Fibroblast of skin of back (primary cell): Measurements from ENCODE around the gene RIPK3.
"Not testable (repeated sequence)": the region's sequence is repeated elsewhere in the genome, so short reads cannot be mapped to it uniquely, and the experiment has no call there.

Experiments
- DNase-seq: peaks from one replicate; pipeline ENCODE4 v3.0.0-alpha.2; 2013

The RIPK3 gene

GRCh38 chr14:24369463-24369862 is 29.7 kb upstream of the RIPK3 start:
- DNase-seq, result no peak

- DNase-seq, result peak; percentile 83
Observed at GRCh38 chr14:24368562-24369252, 28.9 kb upstream of the RIPK3 start.

DNA sequence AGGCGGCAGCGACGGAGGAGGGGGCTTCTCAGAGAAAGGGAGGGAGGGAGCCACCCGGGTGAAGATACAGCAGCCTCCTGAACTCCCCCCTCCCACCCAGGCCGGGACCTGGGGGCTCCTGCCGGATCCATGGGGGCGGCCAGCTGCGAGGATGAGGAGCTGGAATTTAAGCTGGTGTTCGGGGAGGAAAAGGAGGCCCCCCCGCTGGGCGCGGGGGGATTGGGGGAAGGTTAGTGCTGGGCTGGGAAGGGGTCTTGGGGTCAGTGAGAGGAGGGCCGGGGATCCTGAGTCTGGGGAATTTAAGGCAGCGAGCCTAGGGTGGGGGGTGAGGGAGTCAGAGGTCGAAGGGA is 28.4 kb upstream of the RIPK3 start:
- no peak for DNase-seq

DNA sequence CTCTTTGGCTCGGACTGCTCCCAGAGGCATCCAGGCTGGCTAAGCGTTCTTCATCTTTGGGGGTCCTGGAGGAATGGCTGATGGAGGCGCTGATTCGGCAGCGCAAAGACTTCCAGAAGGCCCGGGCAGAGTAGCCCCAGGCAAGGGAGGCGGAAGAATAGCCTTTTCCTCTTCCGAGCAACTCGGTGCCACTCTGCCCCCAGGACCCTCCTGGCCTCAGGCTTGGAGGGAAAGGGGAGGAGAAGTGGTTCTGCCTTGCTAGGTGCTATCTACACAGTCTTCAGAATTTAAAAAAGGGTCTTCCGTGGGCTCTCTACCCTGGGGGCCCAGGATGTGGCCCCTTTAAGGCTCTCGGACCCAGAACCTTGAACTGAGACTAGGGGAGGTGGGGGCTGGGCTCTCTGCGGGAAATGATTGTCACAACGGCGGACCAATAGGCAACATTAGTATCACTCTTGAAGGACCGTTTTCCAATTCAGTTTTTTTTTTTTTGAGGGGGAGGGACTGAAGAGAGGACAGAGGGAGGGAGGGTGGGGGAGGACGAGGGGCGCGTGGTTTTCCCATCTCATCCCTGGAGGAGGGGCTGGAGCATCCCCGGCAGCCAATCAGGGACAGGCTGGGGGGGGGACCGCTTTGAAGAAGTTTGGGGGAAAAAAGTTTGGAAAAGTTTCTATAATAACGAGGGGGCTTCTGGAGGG is 27.9 kb upstream of the RIPK3 start, which contains the start of gene NFATC4:
Gene NFATC4, plus strand, starts transcription at position 671 of the 698 bp plus-strand sequence. CDS start 157 bp downstream, outside the sequence.
- peak; percentile 99 for DNase-seq

DNA sequence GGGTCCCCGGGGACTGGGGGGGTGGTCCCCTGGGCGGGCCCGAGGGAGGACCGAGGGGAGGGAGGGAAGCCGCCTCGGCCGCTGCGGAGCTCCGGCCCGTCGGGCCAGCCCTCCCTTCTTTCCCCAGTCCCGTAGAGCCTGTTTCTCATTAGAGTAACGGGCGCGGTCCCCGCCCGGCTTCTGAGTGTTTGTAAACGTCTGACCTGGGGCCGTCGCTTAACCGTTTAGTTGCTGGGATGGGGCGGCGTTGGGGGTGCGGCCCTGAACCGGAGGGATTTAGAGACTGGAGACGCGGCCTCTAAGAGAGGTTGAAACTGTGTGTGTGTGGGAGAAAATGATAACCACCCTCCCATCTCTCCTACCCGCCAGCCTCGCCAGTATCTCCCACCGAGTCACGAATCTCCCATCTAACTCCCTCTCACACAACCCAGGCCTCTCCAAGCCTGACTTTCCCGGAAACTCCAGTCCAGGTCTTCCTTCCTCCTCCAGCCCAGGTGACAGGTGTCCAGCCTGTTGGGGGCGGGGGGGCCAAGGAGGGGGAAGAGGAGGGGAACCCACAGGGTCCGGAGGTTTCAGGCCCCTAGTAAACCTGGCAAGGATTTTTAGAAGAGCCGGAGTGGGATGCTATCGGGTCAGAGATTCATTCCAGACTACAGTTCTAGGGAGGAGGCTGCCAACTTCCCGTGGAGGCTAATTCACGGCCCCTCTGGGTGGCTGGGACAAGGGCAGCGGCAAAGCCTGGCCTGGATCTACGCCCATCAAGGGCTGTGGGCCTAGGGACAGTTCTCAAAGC is 27.1 kb upstream of the RIPK3 start:
- DNase-seq, result peak; percentile 97

DNA sequence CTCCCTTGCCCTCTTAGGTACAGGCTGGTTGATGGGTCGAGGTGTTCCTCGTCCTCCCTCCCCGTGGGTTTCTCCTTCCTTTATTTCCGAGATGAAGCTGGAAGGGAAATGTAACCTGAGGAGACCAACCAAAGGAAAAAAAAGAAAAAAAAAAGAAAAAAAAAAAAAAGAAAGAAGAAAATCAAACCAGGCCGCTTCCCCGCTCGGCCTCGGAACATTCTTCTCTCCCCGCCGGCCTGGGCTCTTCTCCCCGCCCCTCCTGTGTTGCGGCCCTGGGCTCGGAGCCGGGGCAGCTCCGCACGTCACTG is 26.6 kb upstream of the RIPK3 start:
- no peak for DNase-seq

DNA sequence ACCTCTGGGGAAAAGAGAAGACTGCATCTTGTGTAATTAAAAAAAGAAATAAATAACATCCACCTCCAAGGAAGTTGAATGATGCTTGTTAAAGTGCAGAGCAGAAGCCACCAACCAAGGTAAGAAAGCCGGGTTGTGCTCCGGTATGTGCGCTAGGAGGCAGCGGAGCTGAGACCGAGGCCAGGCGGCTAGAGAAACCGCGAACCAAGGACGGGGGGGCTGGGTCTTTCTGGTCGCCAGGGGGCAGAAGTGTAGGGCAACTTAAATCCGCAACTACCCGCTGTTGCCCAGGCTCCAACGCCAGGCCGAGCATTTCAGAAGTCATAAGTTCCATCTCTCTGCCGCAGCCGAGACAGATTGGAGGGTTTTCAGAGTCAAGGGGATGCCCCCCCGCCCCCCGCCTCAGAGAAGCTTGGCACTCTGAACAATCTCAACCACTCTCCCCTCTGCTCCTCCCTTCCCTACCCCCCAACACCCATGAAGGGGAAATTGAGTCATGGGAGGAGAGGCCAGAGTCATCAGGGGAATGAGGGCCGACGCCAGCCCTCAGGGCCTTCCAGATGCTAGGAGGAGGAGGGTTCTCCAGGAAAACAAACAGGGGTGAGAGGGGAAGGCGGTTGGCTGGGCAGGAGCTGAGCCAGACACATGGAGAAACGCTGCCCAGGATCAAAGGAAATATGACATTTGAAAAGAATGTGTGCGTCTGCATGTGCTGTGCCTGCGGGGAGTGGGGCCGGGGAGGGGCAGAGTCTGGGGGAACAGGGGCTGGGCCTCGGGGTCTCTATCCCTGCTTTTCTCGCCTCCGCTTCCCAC is 26.0 kb upstream of the RIPK3 start:
- DNase-seq, result peak; percentile 92

DNA sequence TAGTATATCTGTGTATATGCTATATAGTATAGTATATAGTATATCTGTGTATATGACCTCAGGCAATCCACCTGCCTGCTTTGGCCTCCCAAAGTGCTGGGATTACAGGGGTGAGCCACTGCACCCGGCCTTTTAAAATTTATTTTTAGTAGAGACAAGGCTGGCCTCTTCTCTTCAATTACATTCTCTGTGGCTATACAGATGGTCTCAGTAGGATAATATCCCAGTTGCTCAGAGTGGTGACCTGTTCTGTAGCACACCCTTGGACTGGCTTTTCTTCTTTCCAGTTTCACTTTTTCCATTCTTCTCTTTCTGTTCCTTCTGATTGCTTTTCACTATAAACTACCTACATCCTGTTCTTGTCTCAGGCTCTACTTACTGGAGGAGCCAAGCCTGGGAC is 25.1 kb upstream of the RIPK3 start:
- no peak for DNase-seq

DNA sequence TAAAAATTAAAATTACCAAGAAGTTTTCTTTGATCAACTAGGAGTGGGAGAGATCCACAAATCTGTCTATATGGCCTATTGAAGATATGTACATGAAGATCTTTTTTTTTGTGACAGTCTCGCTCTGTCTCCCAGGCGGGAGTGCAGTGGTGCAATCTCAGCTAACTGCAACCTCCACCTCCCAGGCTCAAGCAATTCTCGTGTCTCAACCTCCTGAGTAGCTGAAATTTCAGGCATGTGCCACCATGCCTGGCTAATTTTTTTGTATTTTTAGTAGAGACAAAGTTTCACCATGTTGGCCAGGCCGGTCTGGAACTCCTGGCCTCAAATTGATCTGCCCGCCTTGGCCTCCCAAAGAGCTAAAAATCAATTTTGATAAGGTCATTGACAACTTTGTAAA is 23.6 kb upstream of the RIPK3 start:
- DNase-seq, result no peak

DNA sequence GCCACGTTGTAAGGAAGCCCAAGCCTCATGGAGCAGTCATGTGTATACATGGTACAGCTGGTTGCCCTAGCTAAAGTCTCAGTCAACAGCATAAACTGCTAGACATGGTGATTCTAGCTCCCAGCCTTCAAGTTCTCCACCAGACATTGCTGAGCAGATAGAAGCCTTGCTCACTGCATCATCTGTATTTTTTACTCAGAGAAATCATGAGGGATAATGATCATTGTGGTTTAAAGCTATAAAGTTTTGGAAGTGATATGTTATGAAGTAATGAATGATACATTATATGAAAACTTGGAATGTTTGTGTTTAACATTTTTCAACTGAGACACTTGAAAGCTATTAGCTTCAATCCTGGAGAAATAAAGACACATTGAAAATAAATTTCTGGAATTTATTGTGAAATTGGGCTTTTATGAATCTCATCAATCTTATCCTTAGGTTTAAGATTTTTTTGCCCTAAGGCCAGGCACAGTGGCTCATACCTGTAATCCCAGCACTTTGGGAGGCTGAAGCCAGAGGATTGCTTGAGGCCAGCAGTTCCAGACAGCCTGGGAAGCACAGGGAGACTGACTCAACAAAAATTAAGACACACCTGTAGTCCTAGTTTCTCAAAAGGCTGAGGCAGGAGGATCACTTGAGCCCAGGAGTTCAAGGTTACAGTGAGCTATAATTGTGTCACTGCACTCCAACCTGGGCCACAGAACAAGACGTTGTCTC is 22.6 kb upstream of the RIPK3 start:
- peak; percentile 78 for DNase-seq

DNA sequence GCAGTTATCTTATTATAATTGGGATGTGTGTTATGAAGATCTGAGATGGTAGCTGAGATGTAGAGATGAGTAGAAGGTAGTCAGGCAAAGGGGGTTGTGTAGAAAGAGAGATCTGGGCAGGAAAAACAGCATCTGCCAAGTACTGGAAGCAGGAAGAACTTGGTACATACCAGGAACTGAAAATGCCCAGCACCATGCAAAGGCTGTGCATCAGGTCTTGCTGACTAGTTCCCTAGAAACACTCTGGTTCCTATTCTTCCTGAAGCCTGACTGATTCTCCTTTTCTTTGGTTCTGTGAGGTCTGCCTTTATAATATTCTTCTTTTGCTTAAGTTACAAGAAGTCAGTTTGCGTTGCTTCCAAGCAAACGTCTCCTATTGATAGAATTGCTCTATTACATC is 21.5 kb upstream of the RIPK3 start:
- DNase-seq, result no peak

DNA sequence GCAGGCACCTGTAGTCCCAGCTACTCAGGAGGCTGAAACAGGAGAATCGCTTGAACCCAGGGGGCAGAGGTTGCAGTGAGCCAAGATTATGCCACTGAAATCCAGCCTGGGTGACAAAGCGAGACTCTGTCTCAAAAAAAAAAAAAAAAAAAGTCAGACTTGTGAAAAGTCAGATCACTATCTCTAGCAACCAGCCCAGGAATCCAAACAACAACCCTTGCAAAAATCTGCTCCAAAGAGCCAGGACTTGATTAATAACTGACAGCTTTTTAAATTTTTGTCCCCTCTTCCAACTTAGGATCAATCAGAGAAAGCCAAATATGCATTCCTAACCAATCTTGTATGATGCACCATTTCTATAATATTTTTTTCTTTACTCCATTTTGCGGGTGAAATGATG is 20.5 kb upstream of the RIPK3 start:
- DNase-seq, result no peak

GRCh38 chr14:24356208-24356607 is 16.4 kb upstream of the RIPK3 start:
- DNase-seq, result no peak

- DNase-seq, result no peak
Observed at GRCh38 chr14:24355009-24355408, 15.2 kb upstream of the RIPK3 start.

- DNase-seq, result not testable (repeated sequence)
Observed at GRCh38 chr14:24354482-24354825, 14.7 kb upstream of the RIPK3 start.

DNA sequence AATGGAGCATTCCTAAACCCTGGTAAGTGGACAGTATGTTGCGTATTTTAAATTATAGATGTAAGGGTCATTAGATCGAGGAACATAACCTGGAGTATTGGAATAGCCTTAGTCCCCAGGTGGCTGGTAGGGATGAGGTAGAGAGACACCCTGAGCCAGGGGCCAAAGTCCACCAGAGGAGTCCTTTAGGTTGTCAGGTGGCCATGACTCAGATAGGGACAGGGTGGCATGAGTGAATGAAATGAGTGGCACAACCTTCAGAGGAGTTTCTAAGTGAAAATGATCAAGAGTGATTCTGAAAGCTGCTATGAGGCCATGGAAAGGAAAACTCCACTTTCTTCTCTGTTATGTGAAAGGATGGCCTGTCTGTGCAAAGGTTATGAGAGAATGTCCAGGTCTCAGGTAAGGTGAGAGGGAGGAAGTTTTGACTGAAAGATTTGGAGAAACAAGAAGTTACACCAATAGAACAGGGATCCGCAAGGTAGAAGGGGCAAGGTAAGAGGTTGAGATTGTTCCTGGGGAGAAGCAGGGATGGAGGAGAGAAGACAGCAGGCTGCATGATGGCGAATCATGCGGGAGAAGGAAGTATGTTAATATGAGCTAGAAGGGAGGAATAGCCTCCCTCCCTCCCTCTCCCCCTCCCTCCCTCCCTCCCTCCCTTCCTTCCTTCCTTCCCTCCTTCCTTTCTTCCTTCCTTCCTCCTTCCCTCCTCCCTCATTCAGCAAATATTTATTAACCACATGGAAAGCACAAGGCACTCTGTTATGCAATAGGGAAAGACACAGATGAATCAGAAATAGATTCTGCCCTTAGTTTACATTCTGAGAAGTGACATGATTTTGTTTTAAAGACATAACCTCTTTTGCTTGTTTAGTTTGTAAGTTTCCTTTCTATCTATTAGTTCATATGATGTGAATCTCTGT is 14.0 kb upstream of the RIPK3 start:
- DNase-seq, result peak; percentile 27

DNA sequence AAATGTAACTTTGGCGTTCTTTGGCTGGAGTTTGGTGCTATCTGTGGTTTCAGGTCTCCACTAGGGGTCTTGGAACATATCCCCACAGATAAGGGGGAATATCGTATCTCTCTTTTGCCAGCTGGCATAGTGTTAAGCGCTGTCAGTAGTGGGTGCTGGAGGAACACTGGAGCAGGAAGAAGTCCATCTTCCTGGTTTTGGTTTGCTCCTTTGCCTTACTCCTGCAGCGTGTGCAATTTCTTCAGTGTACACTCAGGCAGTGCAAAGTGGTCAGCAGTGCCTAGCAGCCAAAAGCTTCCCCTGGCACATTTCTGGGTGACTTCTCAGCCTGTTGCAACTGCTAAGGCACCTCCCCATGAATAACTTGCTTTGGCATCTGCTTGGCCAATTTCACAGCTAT is 11.7 kb upstream of the RIPK3 start:
- peak; percentile 49 for DNase-seq

DNA sequence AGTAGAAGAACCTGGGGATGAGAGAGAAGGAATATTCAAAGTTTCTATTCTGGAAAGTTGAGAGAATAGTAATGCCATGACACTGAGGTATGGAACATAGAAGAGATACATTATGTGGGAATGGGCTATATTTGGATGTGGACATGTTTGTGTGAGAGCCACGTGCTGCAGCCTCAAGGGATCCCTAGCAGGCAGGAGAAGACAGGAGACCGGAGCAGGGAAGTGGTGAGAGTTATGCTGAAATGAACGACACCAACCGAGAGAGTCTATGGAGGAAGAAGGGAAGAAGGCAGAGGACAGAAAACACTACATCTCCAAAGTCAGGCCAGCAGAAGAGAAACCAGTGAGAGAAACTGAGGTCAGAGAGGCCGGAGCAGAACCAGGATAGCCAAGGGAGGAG is 10.0 kb upstream of the RIPK3 start:
- DNase-seq, result no peak

GRCh38 chr14:24348186-24348585 is 8.4 kb upstream of the RIPK3 start:
- DNase-seq, result no peak

- DNase-seq, result no peak
Observed at GRCh38 chr14:24347134-24347533, 7.3 kb upstream of the RIPK3 start.
